GM12878 (cell line): ENCODE results near the gene C15orf39. TPM values are rescaled to one million over a fixed set of nuclear protein-coding genes. Genes with fewer than 3 reads are reported as not detected.

Source experiments
- BCL3 ChIP-seq: IDR thresholded peaks from 2 replicates; pipeline ENCODE4 v1.6.1; 2011; ENCODE audit warnings: borderline replicate concordance, low read depth, mild to moderate bottlenecking, moderate library complexity, low read length; ENCODE audit not compliant: insufficient read depth, poor library complexity, severe bottlenecking
- CBX5 ChIP-seq: sonication (generic); IDR thresholded peaks from 2 replicates; pipeline ENCODE4 v1.6.1; 2016; ENCODE audit warnings: low read depth, moderate library complexity, mild to moderate bottlenecking, inconsistent platforms
- CHD1 ChIP-seq: IDR thresholded peaks from 2 replicates; pipeline ENCODE4 v1.6.1; 2012; ENCODE audit warnings: low read depth, low read length, improper control_type of control experiment
- E4F1 ChIP-seq: fragments of 450-650 bp; IDR thresholded peaks from 2 replicates; pipeline ENCODE4 v1.6.1; 2018; ENCODE audit warnings: borderline replicate concordance, mild to moderate bottlenecking; ENCODE audit not compliant: partially characterized antibody
- HDGF ChIP-seq: fragments of 450-650 bp; IDR thresholded peaks from 2 replicates; pipeline ENCODE4 v1.6.1; 2016; ENCODE audit warnings: antibody characterized with exemption
- IKZF2 ChIP-seq, 2 experiments: fragments of 450-650 bp; IDR thresholded peaks; 2 replicates each; pipeline ENCODE4 v1.6.1; 2017; ENCODE audit warnings: mild to moderate bottlenecking in 2 of 2, moderate library complexity in 2 of 2
- LARP7 ChIP-seq: fragments of 450-650 bp; IDR thresholded peaks from 2 replicates; pipeline ENCODE4 v1.6.1; 2017; ENCODE audit warnings: mild to moderate bottlenecking
- MTA2 ChIP-seq: fragments of 450-650 bp; IDR thresholded peaks from 2 replicates; pipeline ENCODE4 v1.6.1; 2016; ENCODE audit warnings: low read depth, mild to moderate bottlenecking, moderate library complexity
- MYB ChIP-seq: fragments of 150-350 bp; IDR thresholded peaks from 2 replicates; pipeline ENCODE4 v1.6.1; 2014; ENCODE audit warnings: mild to moderate bottlenecking, low read depth, low read length, borderline replicate concordance
- NFYB ChIP-seq: IDR thresholded peaks from 2 replicates; pipeline ENCODE4 v1.6.1; 2011; ENCODE audit warnings: low read depth, mild to moderate bottlenecking, low read length, improper control_type of control experiment, moderate library complexity; ENCODE audit not compliant: insufficient read depth
- NR2C1 ChIP-seq: fragments of 450-650 bp; IDR thresholded peaks from 2 replicates; pipeline ENCODE4 v1.6.1; 2017; ENCODE audit warnings: antibody characterized with exemption, mild to moderate bottlenecking, moderate library complexity
- NR2F1 ChIP-seq: fragments of 450-650 bp; conservative IDR thresholded peaks from 2 replicates; pipeline ENCODE4 v1.6.1; 2017; ENCODE audit warnings: mild to moderate bottlenecking
- PAX5 ChIP-seq: IDR thresholded peaks from 2 replicates; pipeline ENCODE4 v1.6.1; 2011; ENCODE audit warnings: low read depth, low read length, borderline replicate concordance
- PML ChIP-seq: IDR thresholded peaks from 2 replicates; pipeline ENCODE4 v1.6.1; 2012; ENCODE audit warnings: low read length, inconsistent platforms
- RAD21 ChIP-seq: IDR thresholded peaks from 2 replicates; pipeline ENCODE4 v1.6.1; 2011; ENCODE audit warnings: mild to moderate bottlenecking, low read depth, low read length, moderate library complexity; ENCODE audit not compliant: insufficient read depth
- RAD51 ChIP-seq: fragments of 450-650 bp; IDR thresholded peaks from 2 replicates; pipeline ENCODE4 v1.6.1; 2016; ENCODE audit warnings: moderate library complexity, mild to moderate bottlenecking, inconsistent platforms
- RBBP5 ChIP-seq: fragments of 200-600 bp; sonication (generic); conservative IDR thresholded peaks from 2 replicates; pipeline ENCODE4 v1.6.1; 2016
- RFX5 ChIP-seq: IDR thresholded peaks from 2 replicates; pipeline ENCODE4 v1.6.1; 2011; ENCODE audit warnings: low read depth, low read length, improper control_type of control experiment
- SIN3A ChIP-seq: IDR thresholded peaks from 2 replicates; pipeline ENCODE4 v1.6.1; 2012; ENCODE audit warnings: low read depth, low read length, improper control_type of control experiment
- SMC3 ChIP-seq: IDR thresholded peaks from 2 replicates; pipeline ENCODE4 v1.6.1; 2011; ENCODE audit warnings: low read length, improper control_type of control experiment, borderline replicate concordance
- STAT3 ChIP-seq: IDR thresholded peaks from 2 replicates; pipeline ENCODE4 v1.6.1; 2011; ENCODE audit warnings: low read depth, low read length, improper control_type of control experiment
- SUPT20H ChIP-seq: IDR thresholded peaks from 2 replicates; pipeline ENCODE4 v1.6.1; 2011; ENCODE audit warnings: low read depth, mild to moderate bottlenecking, low read length, moderate library complexity, borderline replicate concordance; ENCODE audit not compliant: control insufficient read depth
- TCF12 ChIP-seq: IDR thresholded peaks from 2 replicates; pipeline ENCODE4 v1.6.1; 2011; ENCODE audit warnings: low read depth, mild to moderate bottlenecking, low read length
- WRNIP1 ChIP-seq: IDR thresholded peaks from 2 replicates; pipeline ENCODE4 v1.6.1; 2011; ENCODE audit warnings: low read depth, low read length, improper control_type of control experiment, borderline replicate concordance
- polyA plus RNA-seq, 11 experiments: library from polyadenylated mRNA; depleted of rRNA in 4 of 11; unstranded in 6 of 11; stranded (reverse) in 5 of 11; fragments of >200 nt; fragmentation: Nextera tagmentation in 4 of 11; fragmentation: Illumina TruSeq in 1 of 11; extraction: Ambion mirVana in 4 of 11; extraction: Trizol in 1 of 11; gene quantifications; 1 replicate in 1 of 11; 2 replicates in 10 of 11; pipeline versions ENCODE4 v1.2.1 to v1.2.3, GENCODE V29; 2011 to 2016; ENCODE audit warnings: inconsistent platforms in 2 of 11, missing spikeins in 2 of 11, low read depth in 1 of 11
- total RNA-seq, 4 experiments: library from RNA; depleted of rRNA in 3 of 4; stranded (reverse); fragments of >200 nt in 3 of 4; fragmentation: Illumina TruSeq in 1 of 4; extraction: Trizol in 1 of 4; gene quantifications; 2 replicates each; pipeline versions ENCODE4 v1.2.1 to v1.2.3, GENCODE V29; 2013 to 2021
- TF ChIP-seq, protein P1 (sequence below): fragments of 450-650 bp; conservative IDR thresholded peaks from 2 replicates; pipeline ENCODE4 v1.6.1; 2017; ENCODE audit warnings: mild to moderate bottlenecking, moderate library complexity

The C15orf39 gene
- total and polyA plus RNA-seq, 10 of the 15 experiments (the other 5 are each of a cell fraction or from before 2014, with no cell fraction given) = 2.3 to 139 (median 33.0) TPM

DNA sequence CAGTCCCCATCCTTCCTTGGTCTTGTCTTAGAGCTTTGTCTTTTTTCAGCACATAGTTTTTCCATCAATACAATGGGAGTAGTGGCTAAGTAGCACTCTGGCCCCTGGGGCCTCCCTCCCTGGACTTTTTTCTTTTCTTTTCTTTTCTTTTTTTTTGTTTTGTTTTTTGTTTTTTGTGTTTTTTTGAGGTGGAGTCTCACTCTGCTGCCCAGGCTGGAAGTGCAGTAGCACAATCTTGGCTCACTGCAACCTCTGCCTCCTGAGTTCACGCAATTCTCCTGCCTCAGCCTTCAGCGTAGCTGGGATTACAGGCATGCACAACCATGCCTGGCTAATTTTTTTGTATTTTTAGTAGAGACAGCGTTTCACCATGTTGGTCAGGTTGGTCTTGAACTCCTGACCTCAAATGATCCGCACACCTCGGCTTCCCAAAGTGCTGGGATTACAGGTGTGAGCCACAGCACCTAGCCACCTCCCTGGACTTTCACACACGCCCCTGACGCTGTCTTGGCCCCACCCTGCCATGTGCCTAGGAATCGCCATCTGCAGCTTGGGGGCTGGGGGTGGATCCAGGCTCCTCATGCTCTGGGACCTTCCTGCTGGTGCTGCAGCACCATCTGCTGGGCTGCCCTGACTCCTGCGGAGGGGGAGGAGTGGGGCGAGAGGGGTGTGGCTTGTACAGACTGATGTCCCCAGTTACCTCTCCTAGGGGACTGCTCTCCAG is 2.8 kb downstream of the C15orf39 start (continued):
- TF ChIP-seq E4F1 (peak; percentile 21), NR2C1 (no peak), CHD1 (no peak), PML (no peak), CBX5 (no peak), RBBP5 (no peak), PAX5 (0 out of 2 replicates have a peak, but pooled peaks have one; percentile 42), MTA2 (peak; percentile 36; the same call in 1 of the 2 replicates), LARP7 (peak; percentile 28; the same call in 1 of the 2 replicates), NFYB (no peak), RAD21 (peak; percentile 100), RFX5 (0 out of 2 replicates have a peak, but pooled peaks have one; percentile 18), SIN3A (peak; percentile 95), TCF12 (peak; percentile 89), STAT3 (no peak), SUPT20H (no peak), RAD51 (no peak), SMC3 (peak; percentile 98), WRNIP1 (no peak; the same call in 1 of the 2 replicates), NR2F1 (peak; percentile 61), IKZF2 (IDR thresholded peaks at IDR 0.05) (peak in 1 of 2 experiments; percentile 72; a peak in 3 of 4 replicates), BCL3 (peak; percentile 11), MYB (no peak), HDGF (peak; percentile 97; the same call in 1 of the 2 replicates)
- TF ChIP-seq, protein P1, sequence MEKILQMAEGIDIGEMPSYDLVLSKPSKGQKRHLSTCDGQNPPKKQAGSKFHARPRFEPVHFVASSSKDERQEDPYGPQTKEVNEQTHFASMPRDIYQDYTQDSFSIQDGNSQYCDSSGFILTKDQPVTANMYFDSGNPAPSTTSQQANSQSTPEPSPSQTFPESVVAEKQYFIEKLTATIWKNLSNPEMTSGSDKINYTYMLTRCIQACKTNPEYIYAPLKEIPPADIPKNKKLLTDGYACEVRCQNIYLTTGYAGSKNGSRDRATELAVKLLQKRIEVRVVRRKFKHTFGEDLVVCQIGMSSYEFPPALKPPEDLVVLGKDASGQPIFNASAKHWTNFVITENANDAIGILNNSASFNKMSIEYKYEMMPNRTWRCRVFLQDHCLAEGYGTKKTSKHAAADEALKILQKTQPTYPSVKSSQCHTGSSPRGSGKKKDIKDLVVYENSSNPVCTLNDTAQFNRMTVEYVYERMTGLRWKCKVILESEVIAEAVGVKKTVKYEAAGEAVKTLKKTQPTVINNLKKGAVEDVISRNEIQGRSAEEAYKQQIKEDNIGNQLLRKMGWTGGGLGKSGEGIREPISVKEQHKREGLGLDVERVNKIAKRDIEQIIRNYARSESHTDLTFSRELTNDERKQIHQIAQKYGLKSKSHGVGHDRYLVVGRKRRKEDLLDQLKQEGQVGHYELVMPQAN = peak; percentile 72
